BJ (cell line): ENCODE measurements around the gene INTU. TPM values are rescaled to one million over a fixed set of nuclear protein-coding genes. Genes with fewer than 3 reads are reported as not detected.

Source experiments
- CTCF ChIA-PET: fragments of 350-600 bp; formaldehyde crosslinking; extraction: SDS; loops from one replicate; lab custom pipeline; 2021; ENCODE audit warnings: antibody characterized with exemption, inconsistent platforms; lab: Yijun Ruan, JAX
- POLR2A ChIA-PET: fragments of 300-600 bp; sonication (Branson Sonifier 250); formaldehyde crosslinking; extraction: SDS; loops from one replicate; lab custom pipeline; 2021; ENCODE audit warnings: antibody characterized with exemption; lab: Charles Lee
- DNase-seq: peaks from one replicate; pipeline ENCODE4 v3.0.0-alpha.2; 2011; ENCODE audit warnings: low read depth
- H3K27me3 ChIP-seq: 2 replicates; pipeline ENCODE4 v1.6.0; 2011; ENCODE audit warnings: low read length; ENCODE audit not compliant: control insufficient read depth, insufficient read depth
- H3K36me3 ChIP-seq: 2 replicates; pipeline ENCODE4 v1.5.1; 2011; ENCODE audit warnings: low read length; ENCODE audit not compliant: control insufficient read depth, insufficient read depth
- H3K4me3 ChIP-seq: 2 replicates; pipeline ENCODE4 v1.5.1; 2011; ENCODE audit warnings: low read depth, mild to moderate bottlenecking, control low read depth, low read length
- polyA plus RNA-seq: library from polyadenylated mRNA; depleted of rRNA; stranded (reverse); fragments of >200 nt; gene quantifications from 2 replicates; pipeline ENCODE4 v1.2.3, GENCODE V29; 2011
- TF ChIP-seq, protein P1 (sequence below): IDR thresholded peaks from 2 replicates; pipeline ENCODE4 v1.5.1; 2011; ENCODE audit warnings: low read depth, mild to moderate bottlenecking, control low read depth, inconsistent platforms, low read length, moderate library complexity; ENCODE audit not compliant: insufficient read depth

INTU gene
- polyA plus RNA-seq, 1 experiment: 4.5 TPM

DNA sequence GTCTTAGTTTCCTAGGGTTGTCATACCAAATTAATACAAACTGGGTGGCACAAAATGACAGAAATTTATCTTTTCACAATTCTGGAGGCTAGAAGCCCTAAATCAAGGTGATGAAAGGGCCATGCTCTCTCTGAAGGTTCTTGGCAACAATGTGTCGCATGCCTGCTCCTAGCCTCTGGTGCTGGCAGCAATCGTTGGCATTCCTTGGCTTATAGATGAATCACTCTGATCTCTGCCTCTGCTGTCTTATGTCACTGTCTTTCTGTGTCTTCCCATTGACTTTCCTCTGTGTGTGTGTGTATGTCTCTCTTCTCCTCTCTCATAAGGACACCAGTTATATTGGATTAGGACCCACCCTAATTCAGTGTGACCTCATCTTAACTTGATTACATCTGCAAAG is 15.9 kb upstream of the INTU start:
- ChIA-PET POLR2A (no interaction called here), CTCF (interaction anchor here (1.9 kb wide), 1 partner anchor 11 kb away, joined by 8 read pairs; no protein-coding TSS in a partner anchor)
- H3K27me3 ChIP-seq: peaks cover 4% of the 10 kb centered on the region
- H3K4me3 ChIP-seq: no peak overlapping the region
- TF ChIP-seq, protein P1, sequence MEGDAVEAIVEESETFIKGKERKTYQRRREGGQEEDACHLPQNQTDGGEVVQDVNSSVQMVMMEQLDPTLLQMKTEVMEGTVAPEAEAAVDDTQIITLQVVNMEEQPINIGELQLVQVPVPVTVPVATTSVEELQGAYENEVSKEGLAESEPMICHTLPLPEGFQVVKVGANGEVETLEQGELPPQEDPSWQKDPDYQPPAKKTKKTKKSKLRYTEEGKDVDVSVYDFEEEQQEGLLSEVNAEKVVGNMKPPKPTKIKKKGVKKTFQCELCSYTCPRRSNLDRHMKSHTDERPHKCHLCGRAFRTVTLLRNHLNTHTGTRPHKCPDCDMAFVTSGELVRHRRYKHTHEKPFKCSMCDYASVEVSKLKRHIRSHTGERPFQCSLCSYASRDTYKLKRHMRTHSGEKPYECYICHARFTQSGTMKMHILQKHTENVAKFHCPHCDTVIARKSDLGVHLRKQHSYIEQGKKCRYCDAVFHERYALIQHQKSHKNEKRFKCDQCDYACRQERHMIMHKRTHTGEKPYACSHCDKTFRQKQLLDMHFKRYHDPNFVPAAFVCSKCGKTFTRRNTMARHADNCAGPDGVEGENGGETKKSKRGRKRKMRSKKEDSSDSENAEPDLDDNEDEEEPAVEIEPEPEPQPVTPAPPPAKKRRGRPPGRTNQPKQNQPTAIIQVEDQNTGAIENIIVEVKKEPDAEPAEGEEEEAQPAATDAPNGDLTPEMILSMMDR: no peak
- no peaks in the 10 kb centered on the region for H3K36me3 ChIP-seq
- no peak for DNase-seq

DNA sequence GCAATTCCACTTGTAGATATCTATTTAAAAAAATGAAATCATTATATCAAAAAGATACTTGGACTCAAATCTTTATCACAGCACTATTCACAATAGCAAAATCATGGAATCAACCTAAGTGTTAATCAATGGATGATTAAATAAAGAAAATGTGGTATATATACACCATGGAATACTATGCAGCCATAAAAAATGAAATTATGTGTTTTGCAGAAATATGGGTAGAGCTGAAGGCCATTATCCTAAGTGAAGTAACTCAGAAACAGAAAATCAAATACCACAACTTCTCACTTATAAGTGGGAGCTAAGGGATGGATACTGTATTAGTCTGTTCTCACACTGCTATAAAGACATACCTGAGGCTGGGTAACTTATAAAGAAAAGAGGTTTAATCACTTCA is 14.3 kb upstream of the INTU start:
- peaks cover 8% of the 10 kb centered on the region for H3K27me3 ChIP-seq
- POLR2A ChIA-PET: no interaction called here
- DNase-seq: no peak
- H3K36me3 ChIP-seq: no peaks in the 10 kb centered on the region
- TF ChIP-seq, protein P1: no peak
- no peak overlapping the region for H3K4me3 ChIP-seq
- CTCF ChIA-PET: no interaction called here

DNA sequence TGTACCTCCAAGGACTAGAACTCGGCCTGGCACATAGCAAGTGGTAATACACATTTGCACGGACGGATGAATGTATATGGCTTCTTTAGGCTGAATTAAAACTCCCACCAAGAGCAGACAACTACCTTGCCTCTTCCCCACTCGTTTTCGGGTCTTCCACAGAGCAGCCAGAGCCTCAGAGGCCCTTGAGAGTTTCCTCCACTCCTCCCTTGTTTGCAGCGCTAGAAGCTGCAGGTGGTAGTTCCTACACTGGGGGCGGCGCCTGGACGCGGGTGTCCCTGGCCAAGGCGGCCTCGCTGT is 10.2 kb upstream of the INTU start:
- H3K4me3 ChIP-seq: peak overlapping the region; percentile 68
- TF ChIP-seq, protein P1: no peak
- POLR2A ChIA-PET: no interaction called here
- DNase-seq: no peak
- H3K36me3 ChIP-seq: no peaks in the 10 kb centered on the region
- peaks cover 4% of the 10 kb centered on the region for H3K27me3 ChIP-seq
- CTCF ChIA-PET: interaction anchor here (1.0 to 1.8 kb wide), 2 partner anchors 21 to 110 kb away, joined by 4 to 6 read pairs; no protein-coding TSS in a partner anchor

DNA sequence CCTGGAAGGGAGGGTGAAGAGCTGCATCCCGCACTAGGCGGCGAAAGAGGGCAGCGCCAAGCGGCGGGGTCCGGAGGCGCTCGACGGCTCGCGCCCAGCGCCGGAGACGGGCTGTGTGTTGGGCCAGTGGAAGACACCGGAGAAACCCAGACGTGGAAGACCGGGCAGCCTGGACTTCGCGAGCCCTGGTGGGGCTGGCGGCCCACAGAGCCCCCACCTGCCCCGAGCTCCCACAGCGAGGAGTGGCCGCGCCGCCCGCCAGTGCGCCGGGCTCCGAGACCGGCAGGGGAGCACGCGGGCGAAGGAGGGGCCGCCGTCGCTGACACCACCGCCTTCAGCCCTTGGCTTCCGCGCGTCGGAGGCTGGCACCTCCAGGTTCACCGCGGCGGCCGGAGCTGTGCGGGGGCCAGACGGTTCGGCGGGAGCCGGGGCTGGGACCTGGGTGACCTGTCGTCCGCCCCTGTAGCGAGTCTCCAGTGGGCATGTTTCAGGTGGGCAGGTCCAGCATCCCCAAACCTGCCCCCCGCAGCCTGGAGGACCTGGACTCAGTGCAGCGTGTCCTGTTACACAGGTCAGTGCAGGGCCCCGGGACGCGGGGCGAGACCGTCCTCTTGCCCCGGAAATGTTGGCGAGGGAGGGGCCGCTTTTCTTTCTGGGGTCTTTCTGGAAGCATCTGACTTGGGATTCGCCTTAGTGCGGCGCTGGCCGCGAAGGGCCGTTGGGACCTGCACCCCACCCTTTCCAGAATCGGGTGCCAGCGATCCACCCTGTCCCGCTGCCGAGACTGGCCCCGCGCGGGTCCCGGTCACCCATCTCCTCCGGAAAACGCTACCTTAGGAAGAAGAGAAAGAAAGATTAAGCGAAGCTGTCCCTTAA is 9.6 kb upstream of the INTU start:
- H3K36me3 ChIP-seq: no peaks in the 10 kb centered on the region
- POLR2A ChIA-PET: interaction anchor here (0.6 kb wide), 1 partner anchor 351 kb away, joined by 12 read pairs; no protein-coding TSS in a partner anchor
- DNase-seq: no peak
- TF ChIP-seq, protein P1: peak; percentile 44
- peaks cover 4% of the 10 kb centered on the region for H3K27me3 ChIP-seq
- peak overlapping the region; percentile 68 for H3K4me3 ChIP-seq
- CTCF ChIA-PET: interaction anchor here (0.8 to 1.8 kb wide), 5 partner anchors 9 to 110 kb away, joined by 3 to 6 read pairs (median 3); no protein-coding TSS in a partner anchor

DNA sequence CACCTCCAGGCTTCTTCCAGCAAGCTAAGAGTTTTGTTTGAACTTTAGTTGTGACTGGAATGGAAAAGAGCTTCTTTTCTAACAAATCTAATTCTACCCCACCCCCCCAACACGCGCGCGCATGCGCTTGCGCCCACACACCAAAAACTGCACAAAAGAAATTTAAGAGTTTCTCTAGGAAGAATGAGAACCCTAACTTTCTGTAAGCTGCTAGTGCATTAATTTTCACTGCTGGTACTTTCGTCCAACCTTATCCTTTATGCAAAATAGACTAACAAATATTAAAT is 9.0 kb upstream of the INTU start:
- ChIA-PET CTCF (interaction anchor here (0.8 to 1.5 kb wide), 4 partner anchors 8 to 109 kb away, joined by 3 to 4 read pairs (median 3); no protein-coding TSS in a partner anchor), POLR2A (interaction anchor here (0.6 kb wide), 1 partner anchor 350 kb away, joined by 12 read pairs; no protein-coding TSS in a partner anchor)
- TF ChIP-seq, protein P1: no peak
- peak overlapping the region; percentile 68 for H3K4me3 ChIP-seq
- no peaks in the 10 kb centered on the region for H3K36me3 ChIP-seq
- peaks cover 4% of the 10 kb centered on the region for H3K27me3 ChIP-seq
- DNase-seq: no peak
